HG03571 (cell line): ENCODE data around the gene IRF2.

ENCODE experiments used
- ATAC-seq: cut with Tn5 transposase; IDR thresholded peaks from one replicate; pipeline ENCODE4 v1.9.1; 2021; ENCODE audit not compliant: unreplicated experiment

Gene IRF2

GRCh38 chr4:184370711-184371389, 103.5 kb downstream of the IRF2 start:
- ATAC-seq = no peak

GRCh38 chr4:184369871-184370270, 104.5 kb downstream of the IRF2 start:
- no peak for ATAC-seq

- no peak for ATAC-seq
These were observed 105.6 kb downstream of the IRF2 start for GRCh38 chr4:184368731-184369130.

GRCh38 chr4:184368290-184368689, 106.1 kb downstream of the IRF2 start:
- ATAC-seq = no peak

GRCh38 chr4:184364100-184364921, 110.0 kb downstream of the IRF2 start:
- ATAC-seq = peak; percentile 89

- ATAC-seq = no peak
These were observed 111.1 kb downstream of the IRF2 start for GRCh38 chr4:184363258-184363657.

GRCh38 chr4:184362396-184362795, 112.0 kb downstream of the IRF2 start:
- no peak for ATAC-seq

- ATAC-seq = no peak
These were observed 112.9 kb downstream of the IRF2 start for GRCh38 chr4:184361443-184361842.

GRCh38 chr4:184359888-184360287, 114.5 kb downstream of the IRF2 start:
- no peak for ATAC-seq

GRCh38 chr4:184358521-184359232, 115.7 kb downstream of the IRF2 start:
- no peak for ATAC-seq

- no peak for ATAC-seq
These were observed 116.6 kb downstream of the IRF2 start for GRCh38 chr4:184357772-184358171.

- no peak for ATAC-seq
These were observed 117.2 kb downstream of the IRF2 start for GRCh38 chr4:184357165-184357564.

GRCh38 chr4:184356366-184356765, 118.0 kb downstream of the IRF2 start:
- no peak for ATAC-seq

- no peak for ATAC-seq
These were observed 118.5 kb downstream of the IRF2 start for GRCh38 chr4:184355857-184356256.

- peak; percentile 27 for ATAC-seq
These were observed 119.2 kb downstream of the IRF2 start for GRCh38 chr4:184355111-184355604.

GRCh38 chr4:184352891-184353290, 121.5 kb downstream of the IRF2 start:
- no peak for ATAC-seq

- ATAC-seq = no peak
These were observed 122.5 kb downstream of the IRF2 start for GRCh38 chr4:184351560-184352451.

GRCh38 chr4:184350964-184351363, 123.4 kb downstream of the IRF2 start:
- ATAC-seq = no peak

GRCh38 chr4:184350213-184350817, 124.0 kb downstream of the IRF2 start:
- no peak for ATAC-seq
